Measurements from ENCODE around the gene CACHD1.

Gene CACHD1

DNA sequence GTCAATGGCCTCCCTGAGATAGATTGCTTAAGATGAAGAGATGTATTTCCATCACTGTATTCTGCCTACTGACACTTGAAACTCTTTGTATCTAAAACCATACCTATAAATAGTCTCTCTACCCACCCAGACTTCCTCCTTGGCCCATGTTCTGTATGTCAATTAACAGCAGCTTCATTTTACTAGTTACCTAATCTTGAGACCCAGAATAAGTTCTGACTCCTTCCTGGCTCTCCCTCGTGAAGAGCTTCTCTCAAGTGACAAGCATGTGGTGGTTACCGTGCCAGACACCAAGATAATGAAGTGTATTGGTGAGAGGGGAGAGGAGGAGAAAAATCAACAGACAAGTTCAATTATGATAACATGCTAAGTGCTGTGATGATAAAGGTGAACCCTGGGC is 146.1 kb downstream of the CACHD1 start:
- Histone ChIP-seq H3K27ac (replicated peaks) (no peak overlapping the region), H3K27me3 (ENCODE audit: insufficient read depth, poor library complexity, severe bottlenecking) (no peaks in the 10 kb centered on the region), H3K4me3 (replicated peaks; ENCODE audit: insufficient read depth, low read length) (no peak overlapping the region)
- DNase-seq (ENCODE audit: low read depth in 1 of 2, low spot score in 1 of 2): no peak
- TF ChIP-seq POLR2AphosphoS5 (IDR thresholded peaks at IDR 0.05; ENCODE audit: low read depth): no peak
- TF ChIP-seq, protein P1, sequence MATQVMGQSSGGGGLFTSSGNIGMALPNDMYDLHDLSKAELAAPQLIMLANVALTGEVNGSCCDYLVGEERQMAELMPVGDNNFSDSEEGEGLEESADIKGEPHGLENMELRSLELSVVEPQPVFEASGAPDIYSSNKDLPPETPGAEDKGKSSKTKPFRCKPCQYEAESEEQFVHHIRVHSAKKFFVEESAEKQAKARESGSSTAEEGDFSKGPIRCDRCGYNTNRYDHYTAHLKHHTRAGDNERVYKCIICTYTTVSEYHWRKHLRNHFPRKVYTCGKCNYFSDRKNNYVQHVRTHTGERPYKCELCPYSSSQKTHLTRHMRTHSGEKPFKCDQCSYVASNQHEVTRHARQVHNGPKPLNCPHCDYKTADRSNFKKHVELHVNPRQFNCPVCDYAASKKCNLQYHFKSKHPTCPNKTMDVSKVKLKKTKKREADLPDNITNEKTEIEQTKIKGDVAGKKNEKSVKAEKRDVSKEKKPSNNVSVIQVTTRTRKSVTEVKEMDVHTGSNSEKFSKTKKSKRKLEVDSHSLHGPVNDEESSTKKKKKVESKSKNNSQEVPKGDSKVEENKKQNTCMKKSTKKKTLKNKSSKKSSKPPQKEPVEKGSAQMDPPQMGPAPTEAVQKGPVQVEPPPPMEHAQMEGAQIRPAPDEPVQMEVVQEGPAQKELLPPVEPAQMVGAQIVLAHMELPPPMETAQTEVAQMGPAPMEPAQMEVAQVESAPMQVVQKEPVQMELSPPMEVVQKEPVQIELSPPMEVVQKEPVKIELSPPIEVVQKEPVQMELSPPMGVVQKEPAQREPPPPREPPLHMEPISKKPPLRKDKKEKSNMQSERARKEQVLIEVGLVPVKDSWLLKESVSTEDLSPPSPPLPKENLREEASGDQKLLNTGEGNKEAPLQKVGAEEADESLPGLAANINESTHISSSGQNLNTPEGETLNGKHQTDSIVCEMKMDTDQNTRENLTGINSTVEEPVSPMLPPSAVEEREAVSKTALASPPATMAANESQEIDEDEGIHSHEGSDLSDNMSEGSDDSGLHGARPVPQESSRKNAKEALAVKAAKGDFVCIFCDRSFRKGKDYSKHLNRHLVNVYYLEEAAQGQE (IDR thresholded peaks at IDR 0.05; ENCODE audit: insufficient replicate concordance, low read depth): no peak
- TF ChIP-seq GABPA (IDR thresholded peaks at IDR 0.05; ENCODE audit: low read depth): no peak
- no peak for TF ChIP-seq SPI1 (IDR thresholded peaks at IDR 0.05; ENCODE audit: borderline replicate concordance, low read depth)
- TF ChIP-seq, protein P2, sequence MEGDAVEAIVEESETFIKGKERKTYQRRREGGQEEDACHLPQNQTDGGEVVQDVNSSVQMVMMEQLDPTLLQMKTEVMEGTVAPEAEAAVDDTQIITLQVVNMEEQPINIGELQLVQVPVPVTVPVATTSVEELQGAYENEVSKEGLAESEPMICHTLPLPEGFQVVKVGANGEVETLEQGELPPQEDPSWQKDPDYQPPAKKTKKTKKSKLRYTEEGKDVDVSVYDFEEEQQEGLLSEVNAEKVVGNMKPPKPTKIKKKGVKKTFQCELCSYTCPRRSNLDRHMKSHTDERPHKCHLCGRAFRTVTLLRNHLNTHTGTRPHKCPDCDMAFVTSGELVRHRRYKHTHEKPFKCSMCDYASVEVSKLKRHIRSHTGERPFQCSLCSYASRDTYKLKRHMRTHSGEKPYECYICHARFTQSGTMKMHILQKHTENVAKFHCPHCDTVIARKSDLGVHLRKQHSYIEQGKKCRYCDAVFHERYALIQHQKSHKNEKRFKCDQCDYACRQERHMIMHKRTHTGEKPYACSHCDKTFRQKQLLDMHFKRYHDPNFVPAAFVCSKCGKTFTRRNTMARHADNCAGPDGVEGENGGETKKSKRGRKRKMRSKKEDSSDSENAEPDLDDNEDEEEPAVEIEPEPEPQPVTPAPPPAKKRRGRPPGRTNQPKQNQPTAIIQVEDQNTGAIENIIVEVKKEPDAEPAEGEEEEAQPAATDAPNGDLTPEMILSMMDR (IDR thresholded peaks at IDR 0.05; ENCODE audit: insufficient read depth, low read length): no peak

DNA sequence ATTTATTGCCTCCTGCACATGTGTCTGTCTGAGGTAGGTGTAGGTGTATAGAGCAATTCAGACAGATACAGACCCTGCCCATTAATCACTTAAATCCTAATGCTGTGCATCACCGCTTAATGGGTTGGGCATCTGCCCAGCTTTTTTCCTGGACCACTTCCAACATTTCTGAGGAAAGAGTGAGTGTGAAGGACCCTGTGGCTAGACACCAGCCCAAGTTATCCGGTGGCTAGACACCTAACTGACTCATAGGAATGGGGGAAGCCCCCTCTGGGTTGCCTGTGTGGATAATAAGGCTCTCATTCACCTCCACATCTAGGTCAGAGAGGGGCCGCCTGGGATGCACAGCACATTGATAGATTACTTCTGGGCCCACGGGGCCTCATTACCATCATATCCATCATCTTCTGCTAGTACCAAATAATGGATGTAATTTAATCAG is 153.8 kb downstream of the CACHD1 start:
- DNase-seq (ENCODE audit: low read depth in 1 of 2, low spot score in 1 of 2): no peak
- TF ChIP-seq, protein P1 (IDR thresholded peaks at IDR 0.05; ENCODE audit: insufficient replicate concordance, low read depth): no peak
- Histone ChIP-seq H3K27me3 (ENCODE audit: insufficient read depth, poor library complexity, severe bottlenecking) (peaks cover 6% of the 10 kb centered on the region), H3K27ac (replicated peaks) (no peak overlapping the region), H3K4me3 (replicated peaks; ENCODE audit: insufficient read depth, low read length) (no peak overlapping the region)

DNA sequence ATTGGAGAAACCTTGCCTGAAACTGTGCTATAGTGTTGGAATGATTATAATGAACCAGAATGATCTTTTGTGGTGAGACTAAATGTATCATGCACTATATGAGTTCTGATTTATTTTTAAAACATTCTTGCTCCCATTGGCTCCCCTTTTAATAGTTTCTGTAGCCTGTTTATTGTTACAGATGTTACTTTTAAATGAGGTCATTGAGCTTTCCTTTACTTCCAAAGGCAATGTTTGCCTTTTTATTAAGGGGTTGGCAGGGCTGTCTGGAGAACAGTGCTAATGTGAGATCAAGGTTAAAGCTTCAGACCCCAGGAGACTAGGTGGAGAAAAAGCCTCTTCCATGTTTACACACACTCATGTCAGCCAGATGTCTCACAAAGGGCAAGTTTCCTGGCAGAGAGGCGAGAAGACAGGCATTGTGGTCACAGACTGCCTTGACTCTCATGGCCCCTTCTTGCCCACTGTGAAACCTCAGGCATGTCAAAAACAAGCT is 154.3 kb downstream of the CACHD1 start:
- Histone ChIP-seq H3K4me3 (replicated peaks; ENCODE audit: insufficient read depth, low read length) (no peak overlapping the region), H3K27me3 (ENCODE audit: insufficient read depth, poor library complexity, severe bottlenecking) (peaks cover 6% of the 10 kb centered on the region), H3K27ac (replicated peaks) (no peak overlapping the region)
- DNase-seq (ENCODE audit: low read depth in 1 of 2, low spot score in 1 of 2): no peak
- TF ChIP-seq GABPA (IDR thresholded peaks at IDR 0.05; ENCODE audit: low read depth): no peak
- TF ChIP-seq, protein P2 (IDR thresholded peaks at IDR 0.05; ENCODE audit: insufficient read depth, low read length): no peak
- TF ChIP-seq POLR2AphosphoS5 (IDR thresholded peaks at IDR 0.05; ENCODE audit: low read depth): no peak
- TF ChIP-seq SPI1 (IDR thresholded peaks at IDR 0.05; ENCODE audit: borderline replicate concordance, low read depth): no peak
- TF ChIP-seq, protein P1 (IDR thresholded peaks at IDR 0.05; ENCODE audit: insufficient replicate concordance, low read depth): no peak

Data from HL-60 (cell line).